GM21737 (cell line): Measurements from ENCODE around the gene PIK3R5.

ENCODE experiments used
- ATAC-seq: cut with Tn5 transposase; IDR thresholded peaks from one replicate; pipeline ENCODE4 v1.9.1; 2021; ENCODE audit warnings: mild to moderate bottlenecking, moderate library complexity; ENCODE audit not compliant: unreplicated experiment

PIK3R5 gene

DNA sequence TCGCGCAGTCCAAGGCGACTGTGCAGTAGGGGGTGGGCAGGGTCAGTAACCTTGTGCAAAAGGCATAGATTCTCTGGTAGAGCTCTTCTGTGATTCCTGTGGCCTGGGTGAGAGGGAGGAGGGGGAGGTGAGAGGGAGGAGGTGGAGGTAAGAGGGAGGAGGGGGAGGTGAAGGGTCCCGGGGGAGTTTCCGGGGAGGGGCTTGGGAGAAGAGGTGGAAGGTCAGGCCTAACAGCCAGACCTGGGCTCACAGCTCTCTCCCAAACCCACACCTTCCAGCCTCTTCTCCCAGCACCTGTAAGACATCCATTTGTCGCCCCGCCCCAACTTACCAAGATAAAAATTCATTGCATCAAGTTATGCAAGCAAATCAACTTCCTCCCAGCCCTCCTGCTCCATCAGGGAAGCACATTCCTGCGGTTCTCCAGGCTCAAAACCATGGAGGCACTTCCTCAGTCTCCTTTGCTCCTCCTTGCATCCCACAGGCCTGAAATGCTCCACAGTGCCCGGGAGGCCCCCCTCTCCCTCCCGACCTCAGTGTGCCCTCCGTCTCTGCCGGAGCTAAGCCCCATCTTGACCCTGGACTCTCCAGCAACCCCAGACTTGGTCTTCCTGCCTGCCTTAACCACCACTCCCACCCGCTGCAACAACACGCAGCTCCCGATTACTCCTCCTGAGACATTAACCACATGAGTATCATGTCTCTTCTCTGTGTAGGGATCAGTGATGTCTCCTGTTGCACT, 128.5 kb downstream of the PIK3R5 start:
- ATAC-seq = no peak

DNA sequence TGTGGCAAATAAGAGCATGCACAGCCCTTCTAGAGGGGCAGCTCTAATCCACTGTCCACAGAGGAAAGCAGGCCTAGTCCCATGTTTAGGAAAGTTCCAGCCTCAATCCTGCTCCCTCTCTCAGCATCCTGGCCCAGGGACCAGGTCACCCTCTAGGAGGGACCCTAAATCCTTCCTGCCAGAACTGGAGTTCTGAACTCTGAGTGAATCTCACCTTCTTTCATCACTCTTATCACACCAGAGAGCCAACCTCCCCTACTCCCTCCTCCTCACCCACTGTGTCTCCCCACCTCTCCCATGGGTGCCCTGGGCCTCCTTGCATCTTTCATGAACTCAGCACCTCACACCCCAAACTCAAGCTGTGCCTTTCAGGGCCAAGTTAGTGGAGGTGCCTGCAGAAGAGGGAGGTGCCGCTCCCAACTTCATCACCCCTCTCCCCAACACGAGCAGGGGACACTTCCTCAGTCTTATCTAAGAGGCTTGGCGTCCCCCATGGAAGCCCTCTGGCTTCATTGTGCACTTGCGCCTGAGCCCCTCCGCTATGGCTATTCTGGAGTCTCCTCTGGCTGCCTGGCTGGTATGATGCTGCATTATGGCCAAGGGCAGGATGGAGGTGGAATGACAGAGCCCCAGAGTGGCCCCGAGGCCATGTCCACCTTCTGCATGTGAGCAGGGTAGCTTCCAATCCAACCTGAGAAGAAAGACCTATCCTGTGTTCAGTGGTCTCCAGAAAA, 129.7 kb downstream of the PIK3R5 start:
- no peak for ATAC-seq

DNA sequence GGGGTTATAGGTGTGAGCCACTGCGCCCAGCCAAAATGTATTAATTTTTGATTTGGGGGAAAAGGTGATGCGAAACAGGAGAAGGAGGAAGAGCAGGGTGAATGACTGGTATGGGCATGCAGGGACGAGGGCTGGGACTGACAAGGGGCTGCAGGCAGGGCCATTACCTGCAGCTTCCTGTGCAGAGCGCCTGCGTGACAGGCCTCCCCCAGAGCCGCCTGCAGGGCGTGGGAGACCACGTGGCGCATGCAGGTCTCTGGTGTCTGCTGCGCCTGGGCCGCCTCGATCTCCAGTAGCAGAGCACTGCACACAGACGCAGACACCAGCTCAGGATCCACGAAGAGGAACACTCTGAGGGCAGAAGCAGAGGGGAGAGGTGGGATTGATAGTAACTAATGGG, 130.4 kb downstream of the PIK3R5 start:
- no peak for ATAC-seq

DNA sequence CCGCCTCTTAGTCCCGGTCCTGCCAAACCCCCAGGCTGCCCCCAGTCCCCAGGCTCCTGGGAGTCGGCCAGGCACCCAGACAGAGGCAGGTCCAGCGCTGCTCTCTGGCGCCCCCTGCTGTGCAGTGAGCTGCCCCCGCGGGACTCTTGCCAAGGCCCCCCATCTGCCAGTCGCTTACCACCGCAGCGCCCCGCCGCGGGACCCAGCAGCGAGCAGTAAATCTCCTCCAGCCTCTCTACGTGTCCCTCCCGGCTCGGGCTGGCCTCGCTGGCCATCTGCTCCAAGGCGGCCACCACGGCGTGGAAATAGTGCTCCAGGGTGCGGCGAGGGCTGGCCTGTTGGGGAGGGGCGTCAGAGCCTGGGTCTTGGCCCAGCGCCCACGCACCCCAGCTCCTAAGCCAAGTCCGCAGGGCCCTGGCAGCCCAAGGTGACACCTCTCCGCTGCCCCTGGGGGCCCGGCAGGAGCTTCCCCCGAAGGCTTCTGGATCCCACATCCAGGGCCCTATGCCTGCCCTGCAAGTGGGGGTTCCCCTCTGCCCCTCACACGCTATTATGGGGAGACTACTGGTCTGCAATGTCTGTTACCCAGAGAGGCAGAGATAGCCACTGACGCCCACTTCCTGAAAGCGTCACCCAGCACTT, 132.7 kb downstream of the PIK3R5 start:
- ATAC-seq = no peak

DNA sequence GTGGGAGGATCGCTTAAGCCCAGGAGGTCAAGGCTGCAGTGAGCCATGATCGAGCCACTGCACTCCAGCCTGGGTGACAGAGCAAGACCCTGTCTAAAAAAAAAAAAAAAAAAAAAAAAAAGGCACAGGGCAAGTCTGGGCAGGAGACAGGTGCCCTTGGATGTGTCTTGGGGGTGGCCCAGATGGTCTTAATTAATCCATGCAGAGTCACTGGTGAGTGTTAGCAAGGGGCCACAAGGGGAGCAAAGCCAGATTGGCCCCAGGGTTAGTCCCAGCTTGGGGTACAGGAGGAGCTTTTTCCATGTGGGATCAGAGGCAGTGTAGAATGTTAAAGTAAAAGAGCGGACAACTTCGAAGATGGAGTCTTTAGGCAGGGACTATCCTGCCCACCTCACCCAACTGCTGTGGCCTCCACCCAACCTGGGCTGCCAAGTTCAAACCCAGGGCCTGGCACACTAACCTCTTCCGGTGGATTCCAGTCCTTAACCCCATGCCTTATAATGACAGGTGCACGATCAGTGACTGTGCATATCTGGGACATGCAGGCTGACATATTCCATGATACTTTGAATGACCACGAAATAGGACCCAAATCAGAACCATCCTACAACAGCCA, 134.2 kb downstream of the PIK3R5 start:
- no peak for ATAC-seq

DNA sequence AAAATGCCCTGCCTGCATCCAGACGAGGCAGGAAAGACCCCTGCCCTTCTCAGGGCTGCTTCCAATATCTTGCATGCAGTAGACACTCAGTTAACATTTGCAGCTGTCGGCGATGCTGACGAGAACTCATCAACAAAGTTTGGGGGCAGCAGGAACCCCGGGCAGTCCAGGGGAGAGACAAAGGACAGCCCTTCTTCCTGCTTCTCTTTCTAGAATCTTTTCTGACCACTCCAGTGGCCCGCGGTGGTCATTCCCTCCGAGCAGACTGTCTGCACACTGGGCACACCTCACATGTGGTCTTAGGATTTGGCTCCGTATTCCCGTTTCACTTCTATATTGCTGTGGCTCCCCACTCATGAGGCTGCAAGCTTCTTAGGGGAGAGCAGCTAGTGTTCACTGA, 135.4 kb downstream of the PIK3R5 start:
- ATAC-seq = no peak

DNA sequence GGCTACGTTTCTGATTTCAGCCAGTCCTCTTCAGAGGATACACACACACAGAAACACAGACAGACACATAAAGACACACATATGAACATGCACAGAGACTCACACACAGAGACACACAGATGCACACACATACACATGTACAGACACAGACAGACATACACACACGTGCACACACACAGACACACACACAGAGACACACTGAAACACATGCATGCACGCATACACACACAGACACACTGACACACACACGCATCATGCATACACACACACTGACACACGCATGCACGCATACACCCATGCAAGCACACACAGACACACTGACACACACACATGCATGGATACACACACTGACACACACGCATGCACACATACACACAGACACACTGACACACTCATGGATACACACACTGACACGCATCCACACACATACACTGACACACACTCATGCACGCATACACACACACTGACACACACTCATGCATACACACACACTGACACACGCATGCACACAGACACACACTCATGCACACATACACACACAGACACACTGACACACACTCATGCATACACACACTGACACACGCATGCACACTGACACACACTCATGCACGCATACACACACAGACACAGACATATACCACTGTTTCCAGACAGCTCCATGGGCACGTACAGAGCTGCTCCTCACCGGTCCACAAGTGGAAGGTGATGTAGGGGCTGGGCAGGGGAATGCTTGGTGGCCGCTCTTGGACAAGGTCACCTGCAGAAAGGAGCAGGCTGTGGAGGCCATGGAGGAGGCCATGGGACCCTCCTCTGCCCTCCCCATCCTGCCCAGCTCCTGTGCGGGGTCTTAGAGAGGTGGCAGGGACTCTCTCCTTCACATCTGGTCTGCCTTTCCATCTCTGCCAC, 136.2 kb downstream of the PIK3R5 start:
- ATAC-seq = no peak
